Muscle of leg (tissue), 11 donors: Measurements from ENCODE around the gene DDX42. TPM values are rescaled to one million over a fixed set of nuclear protein-coding genes. Genes with fewer than 3 reads are reported as not detected.

Experiments
- DNase-seq: peaks from one replicate; pipeline ENCODE4 v3.0.0; 2013
- H3K27ac ChIP-seq: one replicate; pipeline ENCODE4 v1.5.1; 2013; ENCODE audit warnings: mild to moderate bottlenecking, low read length, control low read depth
- H3K27me3 ChIP-seq: one replicate; pipeline ENCODE4 v1.6.1; 2013; ENCODE audit warnings: low read length; ENCODE audit not compliant: control insufficient read depth, insufficient read depth
- H3K36me3 ChIP-seq: one replicate; pipeline ENCODE4 v1.6.1; 2013; ENCODE audit warnings: low read length; ENCODE audit not compliant: control insufficient read depth, insufficient read depth
- H3K4me1 ChIP-seq: one replicate; pipeline ENCODE4 v1.6.1; 2013; ENCODE audit warnings: low read length; ENCODE audit not compliant: control insufficient read depth, insufficient read depth
- H3K4me3 ChIP-seq: one replicate; pipeline ENCODE4 v1.5.1; 2013; ENCODE audit warnings: low read length, control low read depth
- H3K9me3 ChIP-seq: replicated peaks from 2 replicates; pipeline ENCODE4 v1.6.1; 2013; ENCODE audit warnings: low read depth, low read length; ENCODE audit not compliant: control insufficient read depth
- WGBS: methylation state at CpG from one replicate; pipeline ENCODE4 v1.1.5; 2013; ENCODE audit warnings: missing lambda C conversion rate; ENCODE audit not compliant: insufficient coverage; 5-methylcytosine and 5-hydroxymethylcytosine counted together
- polyA plus RNA-seq, 8 donors: library from polyadenylated mRNA; unstranded; fragments of 120-200 nt; gene quantifications; one replicate each; pipeline versions ENCODE4 v1.2.1 to v1.2.3, GENCODE V29; 2013; ENCODE audit warnings: inconsistent platforms in 1 of 8, low replicate concordance in 1 of 8; ENCODE audit not compliant: insufficient read length in 8 of 8, insufficient read depth in 1 of 8
- total RNA-seq: library from RNA; stranded (reverse); fragments of 120-200 nt; gene quantifications from one replicate; pipeline ENCODE4 v1.2.4, GENCODE V29; 2013

The DDX42 gene
- total and polyA plus RNA-seq, 9 donors = 61.8 to 110 (median 92.9) TPM

- no peak overlapping the region for H3K27ac ChIP-seq
- no peak overlapping the region for H3K4me3 ChIP-seq
- WGBS = no CpG with 5 or more reads among the region's 1 CpG
- no peaks in the 10 kb centered on the region for H3K27me3 ChIP-seq
- peaks cover 65% of the 10 kb centered on the region for H3K36me3 ChIP-seq
- no peaks in the 10 kb centered on the region for H3K4me1 ChIP-seq
- no peaks in the 10 kb centered on the region for H3K9me3 ChIP-seq
- no peak for DNase-seq
These were observed 20.8 kb upstream of the DDX42 start for GRCh38 chr17:63753215-63753614.

GRCh38 chr17:63754046-63754445, 19.9 kb upstream of the DDX42 start:
- H3K9me3 ChIP-seq = no peaks in the 10 kb centered on the region
- H3K27me3 ChIP-seq = no peaks in the 10 kb centered on the region
- no peak overlapping the region for H3K27ac ChIP-seq
- peaks cover 61% of the 10 kb centered on the region for H3K36me3 ChIP-seq
- H3K4me3 ChIP-seq = no peak overlapping the region
- no peak for DNase-seq
- no peaks in the 10 kb centered on the region for H3K4me1 ChIP-seq
- no CpG with 5 or more reads among the region's 3 CpGs for WGBS

- H3K4me1 ChIP-seq = no peaks in the 10 kb centered on the region
- no CpG with 5 or more reads among the region's 2 CpGs for WGBS
- H3K9me3 ChIP-seq = no peaks in the 10 kb centered on the region
- H3K27ac ChIP-seq = no peak overlapping the region
- no peaks in the 10 kb centered on the region for H3K27me3 ChIP-seq
- no peak overlapping the region for H3K4me3 ChIP-seq
- no peak for DNase-seq
- peaks cover 57% of the 10 kb centered on the region for H3K36me3 ChIP-seq
These were observed 15.5 kb upstream of the DDX42 start for GRCh38 chr17:63758428-63758827.

- DNase-seq = no peak
- H3K4me1 ChIP-seq = no peaks in the 10 kb centered on the region
- no peak overlapping the region for H3K4me3 ChIP-seq
- H3K27ac ChIP-seq = no peak overlapping the region
- H3K9me3 ChIP-seq = no peaks in the 10 kb centered on the region
- peaks cover 48% of the 10 kb centered on the region for H3K36me3 ChIP-seq
- no peaks in the 10 kb centered on the region for H3K27me3 ChIP-seq
- no CpG with 5 or more reads among the region's 10 CpGs for WGBS
These were observed 13.0 kb upstream of the DDX42 start for GRCh38 chr17:63760771-63761539.

- no peaks in the 10 kb centered on the region for H3K27me3 ChIP-seq
- DNase-seq = no peak
- H3K4me1 ChIP-seq = no peaks in the 10 kb centered on the region
- WGBS = no CpG with 5 or more reads among the region's 5 CpGs
- no peak overlapping the region for H3K27ac ChIP-seq
- no peak overlapping the region for H3K4me3 ChIP-seq
- H3K9me3 ChIP-seq = no peaks in the 10 kb centered on the region
- peaks cover 34% of the 10 kb centered on the region for H3K36me3 ChIP-seq
These were observed 11.6 kb upstream of the DDX42 start for GRCh38 chr17:63762161-63763078.

- peaks cover 28% of the 10 kb centered on the region for H3K36me3 ChIP-seq
- no CpG with 5 or more reads among the region's 4 CpGs for WGBS
- no peaks in the 10 kb centered on the region for H3K27me3 ChIP-seq
- DNase-seq = no peak
- no peaks in the 10 kb centered on the region for H3K9me3 ChIP-seq
- no peak overlapping the region for H3K27ac ChIP-seq
- no peaks in the 10 kb centered on the region for H3K4me1 ChIP-seq
- H3K4me3 ChIP-seq = no peak overlapping the region
These were observed 9.3 kb upstream of the DDX42 start for GRCh38 chr17:63764716-63765115.

GRCh38 chr17:63766754-63767153, 7.2 kb upstream of the DDX42 start:
- H3K4me1 ChIP-seq = peaks cover 2% of the 10 kb centered on the region
- no peaks in the 10 kb centered on the region for H3K27me3 ChIP-seq
- no peak for DNase-seq
- H3K9me3 ChIP-seq = no peaks in the 10 kb centered on the region
- H3K27ac ChIP-seq = no peak overlapping the region
- no peak overlapping the region for H3K4me3 ChIP-seq
- peaks cover 23% of the 10 kb centered on the region for H3K36me3 ChIP-seq

GRCh38 chr17:63768433-63768832, 5.5 kb upstream of the DDX42 start:
- H3K4me1 ChIP-seq = peaks cover 2% of the 10 kb centered on the region
- DNase-seq = no peak
- peaks cover 13% of the 10 kb centered on the region for H3K36me3 ChIP-seq
- no peak overlapping the region for H3K4me3 ChIP-seq
- H3K9me3 ChIP-seq = no peaks in the 10 kb centered on the region
- H3K27ac ChIP-seq = no peak overlapping the region
- no peaks in the 10 kb centered on the region for H3K27me3 ChIP-seq
- 69% methylated on average over 2 of the region's 7 CpGs for WGBS

- H3K36me3 ChIP-seq = peaks cover 14% of the 10 kb centered on the region
- WGBS = 3% methylated on average over 6 of the region's 7 CpGs
- no peaks in the 10 kb centered on the region for H3K9me3 ChIP-seq
- peak; percentile 50 for DNase-seq
- peak overlapping the region; percentile 86 for H3K4me3 ChIP-seq
- peaks cover 11% of the 10 kb centered on the region for H3K4me1 ChIP-seq
- H3K27me3 ChIP-seq = no peaks in the 10 kb centered on the region
- H3K27ac ChIP-seq = peak overlapping the region; percentile 100
These were observed 1.1 kb upstream of the DDX42 start for GRCh38 chr17:63772801-63773271.
